Measurements from ENCODE around the gene ROR2.

ROR2 gene

DNA sequence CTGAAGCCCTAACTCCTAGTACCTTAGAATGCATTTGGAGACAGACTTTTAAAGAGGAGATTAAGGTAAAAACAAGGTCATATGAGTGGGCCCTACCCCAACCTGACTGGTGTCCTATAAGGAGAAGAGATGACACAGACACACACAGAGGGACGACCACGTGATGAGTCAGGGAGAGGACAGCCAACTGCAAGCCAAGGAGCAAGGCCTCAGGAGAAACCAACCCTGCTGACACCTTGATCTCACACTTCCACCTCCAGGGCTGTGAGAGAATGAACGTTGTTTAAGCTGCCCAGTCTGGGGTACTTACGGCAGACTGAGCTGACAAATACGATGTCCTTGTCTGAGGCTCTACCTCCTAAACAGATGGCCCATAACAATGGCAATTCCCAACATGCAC is 93.6 kb downstream of the ROR2 start:
- Histone ChIP-seq H3K4me3 (ENCODE audit: insufficient read depth, low read length, poor library complexity, severe bottlenecking) (no peak overlapping the region), H3K79me2 (ENCODE audit: insufficient read depth, low read length) (no peaks in the 10 kb centered on the region), H3F3A (ENCODE audit: insufficient read depth) (no peaks in the 10 kb centered on the region), H3K27ac (ENCODE audit: low read depth, low read length) (no peak overlapping the region), H3K4me2 (ENCODE audit: low read depth, low read length, poor library complexity, severe bottlenecking) (no peak overlapping the region), H2AFZ (ENCODE audit: low read depth, low read length, severe bottlenecking) (no peak overlapping the region), H3K9me3 (ENCODE audit: insufficient read depth, low read length) (no peaks in the 10 kb centered on the region), H3K36me3 (ENCODE audit: low read length) (no peaks in the 10 kb centered on the region), H3K9ac (ENCODE audit: low read length) (no peak overlapping the region), H3K27me3 (ENCODE audit: low read length) (no peaks in the 10 kb centered on the region), H3K9me2 (replicated peaks; ENCODE audit: insufficient read depth, low read length) (no peaks in the 10 kb centered on the region), H4K20me1 (ENCODE audit: low read depth, low read length) (no peaks in the 10 kb centered on the region)
- TF ChIP-seq, protein P1, sequence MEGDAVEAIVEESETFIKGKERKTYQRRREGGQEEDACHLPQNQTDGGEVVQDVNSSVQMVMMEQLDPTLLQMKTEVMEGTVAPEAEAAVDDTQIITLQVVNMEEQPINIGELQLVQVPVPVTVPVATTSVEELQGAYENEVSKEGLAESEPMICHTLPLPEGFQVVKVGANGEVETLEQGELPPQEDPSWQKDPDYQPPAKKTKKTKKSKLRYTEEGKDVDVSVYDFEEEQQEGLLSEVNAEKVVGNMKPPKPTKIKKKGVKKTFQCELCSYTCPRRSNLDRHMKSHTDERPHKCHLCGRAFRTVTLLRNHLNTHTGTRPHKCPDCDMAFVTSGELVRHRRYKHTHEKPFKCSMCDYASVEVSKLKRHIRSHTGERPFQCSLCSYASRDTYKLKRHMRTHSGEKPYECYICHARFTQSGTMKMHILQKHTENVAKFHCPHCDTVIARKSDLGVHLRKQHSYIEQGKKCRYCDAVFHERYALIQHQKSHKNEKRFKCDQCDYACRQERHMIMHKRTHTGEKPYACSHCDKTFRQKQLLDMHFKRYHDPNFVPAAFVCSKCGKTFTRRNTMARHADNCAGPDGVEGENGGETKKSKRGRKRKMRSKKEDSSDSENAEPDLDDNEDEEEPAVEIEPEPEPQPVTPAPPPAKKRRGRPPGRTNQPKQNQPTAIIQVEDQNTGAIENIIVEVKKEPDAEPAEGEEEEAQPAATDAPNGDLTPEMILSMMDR (IDR thresholded peaks at IDR 0.05; ENCODE audit: insufficient read depth, low read length, poor library complexity, severe bottlenecking): no peak
- TF ChIP-seq EZH2phosphoT487 (conservative IDR thresholded peaks at IDR 0.05; ENCODE audit: low read length): no peak

- H2AFZ ChIP-seq (ENCODE audit: low read depth, low read length, severe bottlenecking): no peak overlapping the region
- H4K20me1 ChIP-seq (ENCODE audit: low read depth, low read length): no peaks in the 10 kb centered on the region
- no peaks in the 10 kb centered on the region for H3K36me3 ChIP-seq (ENCODE audit: low read length)
- H3K9me2 ChIP-seq (replicated peaks; ENCODE audit: insufficient read depth, low read length): no peaks in the 10 kb centered on the region
- TF ChIP-seq, protein P1 (IDR thresholded peaks at IDR 0.05; ENCODE audit: insufficient read depth, low read length, poor library complexity, severe bottlenecking): no peak
- TF ChIP-seq EZH2phosphoT487 (conservative IDR thresholded peaks at IDR 0.05; ENCODE audit: low read length): no peak
- no peak overlapping the region for H3K4me2 ChIP-seq (ENCODE audit: low read depth, low read length, poor library complexity, severe bottlenecking)
- H3K27ac ChIP-seq (ENCODE audit: low read depth, low read length): no peak overlapping the region
- no peaks in the 10 kb centered on the region for H3K79me2 ChIP-seq (ENCODE audit: insufficient read depth, low read length)
- H3K9ac ChIP-seq (ENCODE audit: low read length): no peak overlapping the region
- no peaks in the 10 kb centered on the region for H3K9me3 ChIP-seq (ENCODE audit: insufficient read depth, low read length)
- no peaks in the 10 kb centered on the region for H3K27me3 ChIP-seq (ENCODE audit: low read length)
- H3K4me3 ChIP-seq (ENCODE audit: insufficient read depth, low read length, poor library complexity, severe bottlenecking): no peak overlapping the region
- no peaks in the 10 kb centered on the region for H3F3A ChIP-seq (ENCODE audit: insufficient read depth)
Observed at GRCh38 chr9:91855196-91855595, 94.8 kb downstream of the ROR2 start.

DNA sequence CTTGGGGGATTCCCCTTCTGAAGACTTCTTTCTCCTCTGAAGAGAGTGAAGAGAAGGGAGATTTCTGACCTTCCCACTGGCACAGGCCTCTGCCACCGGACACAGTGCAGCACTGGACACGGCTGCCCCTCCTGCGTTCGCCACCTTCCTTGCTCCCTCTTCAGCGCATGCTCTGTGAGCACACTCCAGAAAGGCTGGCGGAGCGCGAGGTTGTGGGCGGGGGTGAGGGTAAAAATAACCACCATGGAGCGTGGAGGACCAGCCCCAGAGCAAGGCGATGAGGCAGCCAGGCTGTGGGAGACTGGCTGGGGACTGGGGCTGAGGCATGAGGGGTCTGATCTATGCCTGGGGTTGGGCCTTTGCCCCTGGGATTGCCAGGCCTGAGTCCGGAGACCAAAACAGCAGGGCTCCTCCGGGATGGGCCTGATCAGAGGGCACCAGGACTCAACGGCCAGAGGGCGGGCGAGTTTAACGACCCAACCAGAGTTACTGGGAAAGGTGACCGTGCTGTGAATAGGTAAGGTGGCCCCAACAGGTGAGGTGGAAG is 97.2 kb downstream of the ROR2 start:
- H3K4me2 ChIP-seq (ENCODE audit: low read depth, low read length, poor library complexity, severe bottlenecking): no peak overlapping the region
- H3F3A ChIP-seq (ENCODE audit: insufficient read depth): no peaks in the 10 kb centered on the region
- H3K36me3 ChIP-seq (ENCODE audit: low read length): no peaks in the 10 kb centered on the region
- TF ChIP-seq EZH2phosphoT487 (conservative IDR thresholded peaks at IDR 0.05; ENCODE audit: low read length): no peak
- TF ChIP-seq, protein P1 (IDR thresholded peaks at IDR 0.05; ENCODE audit: insufficient read depth, low read length, poor library complexity, severe bottlenecking): no peak
- H3K79me2 ChIP-seq (ENCODE audit: insufficient read depth, low read length): no peaks in the 10 kb centered on the region
- H4K20me1 ChIP-seq (ENCODE audit: low read depth, low read length): no peaks in the 10 kb centered on the region
- H3K27ac ChIP-seq (ENCODE audit: low read depth, low read length): no peak overlapping the region
- H3K9ac ChIP-seq (ENCODE audit: low read length): no peak overlapping the region
- no peaks in the 10 kb centered on the region for H3K9me3 ChIP-seq (ENCODE audit: insufficient read depth, low read length)
- no peaks in the 10 kb centered on the region for H3K9me2 ChIP-seq (replicated peaks; ENCODE audit: insufficient read depth, low read length)
- H3K4me3 ChIP-seq (ENCODE audit: insufficient read depth, low read length, poor library complexity, severe bottlenecking): no peak overlapping the region
- H3K27me3 ChIP-seq (ENCODE audit: low read length): no peaks in the 10 kb centered on the region
- no peak overlapping the region for H2AFZ ChIP-seq (ENCODE audit: low read depth, low read length, severe bottlenecking)
